Measurements from ENCODE around the gene RASAL2.

RASAL2 gene

GRCh38 chr1:178354816-178355215, 260.9 kb downstream of the RASAL2 start:
- Histone ChIP-seq H3K27me3 (ENCODE audit: control insufficient read depth in 1 of 2, insufficient read depth in 2 of 2, low read length in 2 of 2) (no peaks in the 10 kb centered on the region), H3K27ac (ENCODE audit: low read depth, low read length) (no peak overlapping the region), H3K4me1 (ENCODE audit: insufficient read depth, low read length) (no peaks in the 10 kb centered on the region), H3K9ac (ENCODE audit: low read length) (no peak overlapping the region), H3K4me3 (ENCODE audit: low read depth in 1 of 2, low read length in 2 of 2) (no peak overlapping the region), H3K9me3 (ENCODE audit: low read length) (no peaks in the 10 kb centered on the region), H3K36me3 (ENCODE audit: insufficient read depth, low read length) (no peaks in the 10 kb centered on the region)

DNA sequence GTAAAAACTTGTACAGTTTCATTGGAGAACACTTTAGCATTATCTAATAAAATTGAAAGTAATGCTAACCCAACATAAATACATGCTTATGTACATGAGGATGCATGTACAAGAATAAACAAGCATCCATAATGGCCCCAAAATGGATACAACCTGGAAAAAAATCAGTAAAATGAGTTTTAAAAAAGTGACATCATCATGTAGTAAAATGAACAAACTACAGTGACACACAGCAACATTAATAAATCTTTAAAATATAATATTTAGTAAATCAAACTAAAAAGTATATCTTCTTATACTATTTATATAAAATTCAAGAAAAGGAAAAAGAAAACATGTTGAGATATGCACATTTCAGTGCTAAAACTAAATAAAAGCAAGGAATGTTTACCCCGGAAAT, 262.4 kb downstream of the RASAL2 start:
- Histone ChIP-seq H3K36me3 (ENCODE audit: insufficient read depth, low read length) (no peaks in the 10 kb centered on the region), H3K27me3 (ENCODE audit: control insufficient read depth in 1 of 2, insufficient read depth in 2 of 2, low read length in 2 of 2) (no peaks in the 10 kb centered on the region), H3K9ac (ENCODE audit: low read length) (no peak overlapping the region), H3K9me3 (ENCODE audit: low read length) (no peaks in the 10 kb centered on the region), H3K4me1 (ENCODE audit: insufficient read depth, low read length) (no peaks in the 10 kb centered on the region), H3K27ac (ENCODE audit: low read depth, low read length) (no peak overlapping the region), H3K4me3 (ENCODE audit: low read depth in 1 of 2, low read length in 2 of 2) (no peak overlapping the region)

DNA sequence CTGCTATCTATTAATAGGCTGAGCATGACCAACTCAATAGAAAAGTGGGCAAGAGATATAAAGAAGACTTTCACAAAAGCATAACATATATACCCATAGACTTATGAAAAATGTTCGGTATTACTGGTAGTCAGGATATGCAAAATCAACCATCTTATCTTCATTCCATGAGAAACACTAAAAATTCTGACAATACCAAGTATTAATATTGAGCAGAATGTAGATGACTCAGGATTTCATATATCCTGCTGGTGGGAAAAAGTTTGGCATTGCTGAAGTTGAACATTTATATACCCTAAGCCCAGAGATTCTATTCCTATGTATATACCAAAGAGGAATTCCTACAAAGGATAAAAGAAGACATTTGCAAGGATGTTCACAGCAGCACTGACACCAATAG, 264.6 kb downstream of the RASAL2 start:
- H3K36me3 ChIP-seq (ENCODE audit: insufficient read depth, low read length), result no peaks in the 10 kb centered on the region

GRCh38 chr1:178360421-178360820, 266.5 kb downstream of the RASAL2 start:
- Histone ChIP-seq H3K9ac (ENCODE audit: low read length) (no peak overlapping the region), H3K36me3 (ENCODE audit: insufficient read depth, low read length) (no peaks in the 10 kb centered on the region), H3K4me1 (ENCODE audit: insufficient read depth, low read length) (no peaks in the 10 kb centered on the region), H3K27me3 (ENCODE audit: control insufficient read depth in 1 of 2, insufficient read depth in 2 of 2, low read length in 2 of 2) (no peaks in the 10 kb centered on the region), H3K4me3 (ENCODE audit: low read depth in 1 of 2, low read length in 2 of 2) (no peak overlapping the region), H3K9me3 (ENCODE audit: low read length) (no peaks in the 10 kb centered on the region), H3K27ac (ENCODE audit: low read depth, low read length) (no peak overlapping the region)

More for the DNA sequence above, 264.6 kb downstream of the RASAL2 start:
- Histone ChIP-seq H3K9ac (ENCODE audit: low read length) (no peak overlapping the region), H3K9me3 (ENCODE audit: low read length) (no peaks in the 10 kb centered on the region), H3K27me3 (ENCODE audit: control insufficient read depth in 1 of 2, insufficient read depth in 2 of 2, low read length in 2 of 2) (no peaks in the 10 kb centered on the region), H3K4me1 (ENCODE audit: insufficient read depth, low read length) (no peaks in the 10 kb centered on the region), H3K4me3 (ENCODE audit: low read depth in 1 of 2, low read length in 2 of 2) (no peak overlapping the region), H3K27ac (ENCODE audit: low read depth, low read length) (no peak overlapping the region)

DNA sequence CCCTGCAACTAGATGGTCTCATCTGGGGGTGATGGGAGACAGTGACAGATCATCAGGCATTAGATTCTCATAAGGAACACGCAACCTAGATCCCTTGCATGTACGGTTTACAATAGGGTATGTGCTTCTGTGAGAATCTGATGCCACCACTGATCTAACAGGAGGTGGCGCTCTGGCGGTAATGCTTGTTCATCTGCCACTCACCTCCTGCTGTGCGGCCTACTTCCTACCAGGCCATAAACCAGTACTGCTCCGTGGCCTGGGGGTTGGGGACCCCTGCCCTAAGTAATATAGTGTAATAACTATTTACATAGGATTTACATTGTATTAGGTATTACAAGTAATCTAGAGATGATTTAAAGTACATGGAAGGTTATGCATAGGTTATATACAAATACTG, 267.9 kb downstream of the RASAL2 start:
- no peaks in the 10 kb centered on the region for H3K4me1 ChIP-seq (ENCODE audit: insufficient read depth, low read length)
- H3K4me3 ChIP-seq (ENCODE audit: low read depth in 1 of 2, low read length in 2 of 2), result no peak overlapping the region
- H3K9ac ChIP-seq (ENCODE audit: low read length), result no peak overlapping the region
- no peaks in the 10 kb centered on the region for H3K9me3 ChIP-seq (ENCODE audit: low read length)
- H3K36me3 ChIP-seq (ENCODE audit: insufficient read depth, low read length), result no peaks in the 10 kb centered on the region
- H3K27me3 ChIP-seq (ENCODE audit: control insufficient read depth in 1 of 2, insufficient read depth in 2 of 2, low read length in 2 of 2), result no peaks in the 10 kb centered on the region
- no peak overlapping the region for H3K27ac ChIP-seq (ENCODE audit: low read depth, low read length)

GRCh38 chr1:178362747-178363146, 268.8 kb downstream of the RASAL2 start:
- H3K9me3 ChIP-seq (ENCODE audit: low read length), result no peaks in the 10 kb centered on the region

DNA sequence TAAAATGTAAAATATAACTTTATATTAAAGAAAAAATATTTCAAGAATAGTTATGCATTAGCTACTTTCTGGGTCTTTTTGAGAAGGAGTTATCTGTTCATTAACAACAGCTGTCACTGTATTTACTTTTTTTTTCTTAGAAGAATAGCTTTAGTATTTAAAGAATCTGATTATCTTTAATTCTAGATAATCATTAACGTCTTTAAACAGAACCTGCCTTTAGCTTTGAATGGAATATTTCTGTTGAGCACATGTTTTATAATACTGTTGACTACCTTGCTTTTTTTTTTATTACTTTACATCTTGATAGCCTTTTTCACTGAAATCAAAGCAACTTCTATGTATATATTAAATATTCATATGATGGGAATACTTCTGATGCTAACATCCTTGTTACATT, 270.9 kb downstream of the RASAL2 start:
- Histone ChIP-seq H3K4me3 (ENCODE audit: low read depth in 1 of 2, low read length in 2 of 2) (no peak overlapping the region), H3K27me3 (ENCODE audit: control insufficient read depth in 1 of 2, insufficient read depth in 2 of 2, low read length in 2 of 2) (no peaks in the 10 kb centered on the region), H3K9me3 (ENCODE audit: low read length) (no peaks in the 10 kb centered on the region), H3K4me1 (ENCODE audit: insufficient read depth, low read length) (no peaks in the 10 kb centered on the region), H3K36me3 (ENCODE audit: insufficient read depth, low read length) (no peaks in the 10 kb centered on the region), H3K27ac (ENCODE audit: low read depth, low read length) (no peak overlapping the region), H3K9ac (ENCODE audit: low read length) (no peak overlapping the region)

More at GRCh38 chr1:178362747-178363146, 268.8 kb downstream of the RASAL2 start:
- H3K27ac ChIP-seq (ENCODE audit: low read depth, low read length), result no peak overlapping the region
- no peaks in the 10 kb centered on the region for H3K4me1 ChIP-seq (ENCODE audit: insufficient read depth, low read length)
- no peak overlapping the region for H3K4me3 ChIP-seq (ENCODE audit: low read depth in 1 of 2, low read length in 2 of 2)
- H3K27me3 ChIP-seq (ENCODE audit: control insufficient read depth in 1 of 2, insufficient read depth in 2 of 2, low read length in 2 of 2), result no peaks in the 10 kb centered on the region
- H3K9ac ChIP-seq (ENCODE audit: low read length), result no peak overlapping the region
- H3K36me3 ChIP-seq (ENCODE audit: insufficient read depth, low read length), result no peaks in the 10 kb centered on the region

DNA sequence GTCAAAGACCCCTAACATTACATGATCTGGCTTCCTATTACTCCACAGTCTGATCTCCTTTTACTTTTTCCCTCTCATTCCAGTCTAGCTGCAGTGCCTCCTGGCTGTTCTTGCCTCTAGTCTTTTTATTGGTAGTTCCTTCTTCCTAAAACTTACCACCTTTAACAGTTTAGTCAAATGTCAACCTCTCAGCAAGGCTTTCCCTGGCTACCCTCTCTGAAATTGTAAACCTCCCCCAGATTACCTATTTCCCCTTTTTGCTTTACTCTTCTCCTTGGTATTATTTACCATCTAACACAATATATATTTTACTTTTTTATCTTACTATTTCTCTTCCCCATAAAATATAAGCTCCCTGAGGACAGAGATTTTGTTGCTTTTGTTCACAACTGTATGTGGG, 273.2 kb downstream of the RASAL2 start:
- no peaks in the 10 kb centered on the region for H3K27me3 ChIP-seq (ENCODE audit: control insufficient read depth in 1 of 2, insufficient read depth in 2 of 2, low read length in 2 of 2)
- no peak overlapping the region for H3K4me3 ChIP-seq (ENCODE audit: low read depth in 1 of 2, low read length in 2 of 2)
- peaks cover 6% of the 10 kb centered on the region for H3K4me1 ChIP-seq (ENCODE audit: insufficient read depth, low read length)
- no peak overlapping the region for H3K27ac ChIP-seq (ENCODE audit: low read depth, low read length)
- H3K36me3 ChIP-seq (ENCODE audit: insufficient read depth, low read length), result no peaks in the 10 kb centered on the region
- H3K9me3 ChIP-seq (ENCODE audit: low read length), result no peaks in the 10 kb centered on the region
- no peak overlapping the region for H3K9ac ChIP-seq (ENCODE audit: low read length)

DNA sequence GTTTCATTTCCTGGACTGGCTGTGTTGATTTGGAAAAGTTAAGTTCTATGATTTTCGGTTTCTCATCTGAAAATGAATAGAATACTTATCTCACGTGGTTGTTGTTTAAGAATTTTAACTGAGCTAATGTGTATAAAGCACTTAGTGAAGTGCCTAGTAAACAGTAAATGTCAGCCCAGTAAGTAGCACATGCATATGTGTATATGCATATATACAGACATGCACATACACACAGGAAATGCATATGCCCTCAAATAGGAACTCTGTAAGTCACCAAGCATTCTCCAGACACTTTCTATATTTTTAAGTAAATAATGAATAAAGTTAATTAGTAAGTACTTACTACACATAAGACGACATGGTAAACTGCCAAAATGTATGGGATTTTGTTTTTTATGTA, 274.3 kb downstream of the RASAL2 start:
- Histone ChIP-seq H3K4me1 (ENCODE audit: insufficient read depth, low read length) (peaks cover 11% of the 10 kb centered on the region), H3K9me3 (ENCODE audit: low read length) (no peaks in the 10 kb centered on the region), H3K27ac (ENCODE audit: low read depth, low read length) (no peak overlapping the region), H3K4me3 (ENCODE audit: low read depth in 1 of 2, low read length in 2 of 2) (no peak overlapping the region), H3K9ac (ENCODE audit: low read length) (no peak overlapping the region), H3K36me3 (ENCODE audit: insufficient read depth, low read length) (no peaks in the 10 kb centered on the region), H3K27me3 (ENCODE audit: control insufficient read depth in 1 of 2, insufficient read depth in 2 of 2, low read length in 2 of 2) (no peaks in the 10 kb centered on the region)

- H3K9me3 ChIP-seq (ENCODE audit: low read length), result no peaks in the 10 kb centered on the region
- H3K4me3 ChIP-seq (ENCODE audit: low read depth in 1 of 2, low read length in 2 of 2), result peak overlapping the region; percentile 7 to 55
- peak overlapping the region; percentile 42 for H3K9ac ChIP-seq (ENCODE audit: low read length)
- no peaks in the 10 kb centered on the region for H3K36me3 ChIP-seq (ENCODE audit: insufficient read depth, low read length)
- no peaks in the 10 kb centered on the region for H3K27me3 ChIP-seq (ENCODE audit: control insufficient read depth in 1 of 2, insufficient read depth in 2 of 2, low read length in 2 of 2)
- H3K4me1 ChIP-seq (ENCODE audit: insufficient read depth, low read length), result peaks cover 11% of the 10 kb centered on the region
- H3K27ac ChIP-seq (ENCODE audit: low read depth, low read length), result no peak overlapping the region
These were observed 277.3 kb downstream of the RASAL2 start for GRCh38 chr1:178371235-178371634.

- H3K36me3 ChIP-seq (ENCODE audit: insufficient read depth, low read length), result no peaks in the 10 kb centered on the region
- H3K4me3 ChIP-seq (ENCODE audit: low read depth in 1 of 2, low read length in 2 of 2), result peak overlapping the region; percentile 7 to 55
- H3K9ac ChIP-seq (ENCODE audit: low read length), result peak overlapping the region; percentile 42
- no peaks in the 10 kb centered on the region for H3K9me3 ChIP-seq (ENCODE audit: low read length)
- H3K4me1 ChIP-seq (ENCODE audit: insufficient read depth, low read length), result peaks cover 11% of the 10 kb centered on the region
- H3K27me3 ChIP-seq (ENCODE audit: control insufficient read depth in 1 of 2, insufficient read depth in 2 of 2, low read length in 2 of 2), result no peaks in the 10 kb centered on the region
- H3K27ac ChIP-seq (ENCODE audit: low read depth, low read length), result no peak overlapping the region
These were observed 278.1 kb downstream of the RASAL2 start for GRCh38 chr1:178371933-178372388.

DNA sequence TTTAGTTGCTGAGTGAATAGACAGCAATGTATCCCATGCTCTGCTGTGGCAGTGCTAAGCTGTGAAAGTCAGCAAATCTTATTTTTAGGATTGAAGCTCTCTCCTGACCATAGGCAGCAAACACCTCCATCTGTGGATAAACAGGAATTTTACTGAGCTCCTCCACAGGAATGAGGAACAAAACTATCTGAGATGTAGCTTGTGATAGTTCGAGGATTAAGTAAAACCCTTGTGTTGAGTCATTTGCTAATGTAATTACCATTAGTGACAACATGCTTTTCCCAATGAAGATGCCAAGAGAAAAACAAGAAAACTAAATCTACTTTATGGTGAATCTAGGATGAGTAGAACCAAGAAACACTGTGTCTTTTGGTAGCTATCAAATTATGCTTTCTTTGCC, 280.1 kb downstream of the RASAL2 start:
- Histone ChIP-seq H3K9ac (ENCODE audit: low read length) (no peak overlapping the region), H3K4me3 (ENCODE audit: low read depth in 1 of 2, low read length in 2 of 2) (no peak overlapping the region), H3K4me1 (ENCODE audit: insufficient read depth, low read length) (peaks cover 11% of the 10 kb centered on the region), H3K36me3 (ENCODE audit: insufficient read depth, low read length) (no peaks in the 10 kb centered on the region), H3K9me3 (ENCODE audit: low read length) (no peaks in the 10 kb centered on the region), H3K27ac (ENCODE audit: low read depth, low read length) (no peak overlapping the region), H3K27me3 (ENCODE audit: control insufficient read depth in 1 of 2, insufficient read depth in 2 of 2, low read length in 2 of 2) (no peaks in the 10 kb centered on the region)

Measured in muscle layer of colon (tissue), 2 donors.